ENCODE results near the gene KLK12. TPM values are rescaled to one million over a fixed set of nuclear protein-coding genes. Genes with fewer than 3 reads are reported as not detected.

KLK12 gene
- total RNA-seq, 2 donors from 2014 or later = not detected

DNA sequence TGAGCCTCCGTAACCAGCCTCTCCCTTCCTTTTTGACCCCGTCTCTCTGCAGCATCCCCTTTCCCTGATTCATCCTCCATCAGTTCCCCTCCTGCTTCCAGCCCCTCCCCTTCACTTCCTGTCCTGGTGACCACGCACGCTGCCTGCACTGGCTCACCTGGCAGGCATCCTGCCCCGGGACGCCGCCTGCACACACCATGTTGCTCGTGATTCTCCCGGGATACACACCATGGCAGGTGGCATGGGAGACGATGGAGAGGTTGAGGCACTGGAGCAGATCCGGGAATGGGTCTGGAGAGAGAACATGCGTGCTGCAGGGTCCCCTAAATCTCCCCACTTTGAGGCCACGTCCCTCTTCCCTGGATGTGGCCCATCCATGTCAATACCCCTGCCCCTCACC lies 4.2 kb downstream of the KLK12 start:
- 63 to 89% methylated on average over 10 to 13 of the region's 13 CpGs for WGBS, 2 donors
- Histone ChIP-seq H3K27me3 (no peaks in the 10 kb centered on the region), H3K36me3 (replicated peaks in 1 of 2; ENCODE audit: insufficient read depth in 1 of 2, low read depth in 2 of 2) (no peaks in the 10 kb centered on the region), H3K9me3 (no peaks in the 10 kb centered on the region), H3K4me3 (no peak overlapping the region), H3K27ac (no peak overlapping the region), H3K4me1 (peaks cover 18% of the 10 kb centered on the region)
- ATAC-seq (no peak), DNase-seq (no peak)
- intact Hi-C loops (cut with DNase I) = no loop called here
- no peak for TF ChIP-seq POLR2A (IDR thresholded peaks at IDR 0.05)
- TF ChIP-seq, protein P1, sequence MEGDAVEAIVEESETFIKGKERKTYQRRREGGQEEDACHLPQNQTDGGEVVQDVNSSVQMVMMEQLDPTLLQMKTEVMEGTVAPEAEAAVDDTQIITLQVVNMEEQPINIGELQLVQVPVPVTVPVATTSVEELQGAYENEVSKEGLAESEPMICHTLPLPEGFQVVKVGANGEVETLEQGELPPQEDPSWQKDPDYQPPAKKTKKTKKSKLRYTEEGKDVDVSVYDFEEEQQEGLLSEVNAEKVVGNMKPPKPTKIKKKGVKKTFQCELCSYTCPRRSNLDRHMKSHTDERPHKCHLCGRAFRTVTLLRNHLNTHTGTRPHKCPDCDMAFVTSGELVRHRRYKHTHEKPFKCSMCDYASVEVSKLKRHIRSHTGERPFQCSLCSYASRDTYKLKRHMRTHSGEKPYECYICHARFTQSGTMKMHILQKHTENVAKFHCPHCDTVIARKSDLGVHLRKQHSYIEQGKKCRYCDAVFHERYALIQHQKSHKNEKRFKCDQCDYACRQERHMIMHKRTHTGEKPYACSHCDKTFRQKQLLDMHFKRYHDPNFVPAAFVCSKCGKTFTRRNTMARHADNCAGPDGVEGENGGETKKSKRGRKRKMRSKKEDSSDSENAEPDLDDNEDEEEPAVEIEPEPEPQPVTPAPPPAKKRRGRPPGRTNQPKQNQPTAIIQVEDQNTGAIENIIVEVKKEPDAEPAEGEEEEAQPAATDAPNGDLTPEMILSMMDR (IDR thresholded peaks at IDR 0.05) = no peak

DNA sequence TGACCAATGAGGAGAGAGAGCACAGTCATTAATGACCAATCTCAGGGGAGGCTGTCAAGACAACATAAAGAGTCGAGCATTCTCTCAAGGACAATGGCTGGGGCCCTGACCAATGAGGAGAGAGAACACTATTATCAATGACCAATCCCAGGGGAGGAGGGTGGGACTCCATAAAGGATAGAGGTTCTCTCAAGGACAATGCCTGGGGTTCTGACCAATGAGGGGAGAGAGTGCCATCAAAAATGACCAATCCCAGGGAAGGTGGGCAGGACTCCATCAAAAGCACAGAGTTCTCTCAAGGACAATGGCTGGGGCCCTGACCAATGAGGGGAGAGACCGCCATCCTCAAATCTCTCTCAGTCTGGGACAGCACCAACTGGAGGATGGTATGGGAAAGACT lies 5.1 kb downstream of the KLK12 start:
- TF ChIP-seq, protein P1 (IDR thresholded peaks at IDR 0.05) = no peak
- TF ChIP-seq POLR2A (IDR thresholded peaks at IDR 0.05) = no peak
- H3K9me3 ChIP-seq = no peaks in the 10 kb centered on the region
- no peaks in the 10 kb centered on the region for H3K36me3 ChIP-seq (replicated peaks in 1 of 2; ENCODE audit: insufficient read depth in 1 of 2, low read depth in 2 of 2)
- H3K27me3 ChIP-seq = no peaks in the 10 kb centered on the region
- ATAC-seq = no peak
- intact Hi-C loops (cut with DNase I) = no loop called here
- H3K4me3 ChIP-seq = no peak overlapping the region
- H3K27ac ChIP-seq = no peak overlapping the region
- WGBS, 2 donors = 67 to 75% methylated on average over 2 of the region's 2 CpGs
- peaks cover 27% of the 10 kb centered on the region for H3K4me1 ChIP-seq
- no peak for DNase-seq

DNA sequence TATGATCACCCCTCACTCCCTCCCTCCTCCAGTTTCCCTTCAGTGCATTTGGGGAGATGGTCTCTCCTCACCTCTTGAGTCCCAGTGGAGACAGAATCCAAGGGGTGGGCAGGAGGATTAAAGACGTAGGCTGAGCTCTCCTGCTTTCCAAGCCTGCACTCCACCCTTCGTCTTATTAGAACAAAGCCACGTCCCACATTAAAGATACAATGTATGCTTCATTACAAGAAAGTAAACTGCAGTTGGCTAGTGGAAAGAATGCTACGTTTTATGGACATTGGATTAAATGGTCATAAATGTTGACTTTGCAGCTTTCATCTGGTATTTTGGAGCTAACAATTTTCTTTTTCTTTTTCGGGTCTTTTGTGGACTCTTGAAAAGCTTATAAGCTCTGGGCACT lies 6.9 kb downstream of the KLK12 start:
- Histone ChIP-seq H3K27me3 (no peaks in the 10 kb centered on the region), H3K9me3 (no peaks in the 10 kb centered on the region), H3K36me3 (replicated peaks in 1 of 2; ENCODE audit: insufficient read depth in 1 of 2, low read depth in 2 of 2) (no peaks in the 10 kb centered on the region), H3K4me3 (no peak overlapping the region), H3K4me1 (peaks cover 29% of the 10 kb centered on the region), H3K27ac (peak overlapping the region in 2 of 4 donors; percentile 82 to 88)
- intact Hi-C loops (cut with DNase I) = no loop called here
- TF ChIP-seq, protein P1 (IDR thresholded peaks at IDR 0.05) = no peak
- TF ChIP-seq POLR2A (IDR thresholded peaks at IDR 0.05) = no peak
- no peak for DNase-seq
- ATAC-seq = no peak
- 43 to 55% methylated on average over 5 of the region's 5 CpGs for WGBS, 2 donors

DNA sequence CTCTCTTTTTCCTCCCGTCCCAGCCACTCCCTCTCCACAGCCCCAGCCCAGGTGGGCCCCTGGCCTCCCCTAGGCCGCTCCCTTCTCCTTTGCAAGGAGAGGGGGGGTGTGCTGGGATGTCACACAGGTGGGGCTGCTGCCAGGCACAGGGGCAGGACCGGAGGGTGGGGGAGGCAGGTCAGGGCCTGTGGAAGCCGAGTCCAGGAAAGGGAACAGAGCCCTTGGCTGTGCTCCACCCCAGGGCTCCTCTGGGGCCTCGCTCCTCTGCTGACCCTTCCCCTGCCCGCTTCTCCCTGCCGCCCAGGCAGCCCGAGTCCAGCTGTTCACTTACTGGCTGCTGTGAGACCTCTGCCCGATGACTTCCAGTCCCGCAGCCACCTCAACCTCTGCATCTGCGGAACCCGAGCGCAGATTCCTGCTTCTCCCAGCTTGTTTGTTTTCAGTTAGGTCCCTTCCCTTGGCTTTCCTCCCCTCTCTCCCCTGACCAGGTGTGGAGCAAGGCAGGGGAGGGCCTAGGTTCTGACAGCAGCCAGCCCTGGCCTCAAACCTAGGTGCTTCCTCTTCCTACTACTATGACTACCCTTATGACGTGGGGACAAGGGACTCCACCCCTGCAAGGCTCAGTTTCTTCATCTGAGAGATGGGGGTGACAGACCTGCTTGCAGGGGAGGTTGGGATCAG lies 7.5 kb downstream of the KLK12 start:
- ATAC-seq (no peak), DNase-seq (peak in 3 of 4 donors; percentile 38 to 56 (median 46))
- no peaks in the 10 kb centered on the region for H3K36me3 ChIP-seq (replicated peaks in 1 of 2; ENCODE audit: insufficient read depth in 1 of 2, low read depth in 2 of 2)
- 34 to 42% methylated on average over 8 to 14 of the region's 14 CpGs for WGBS, 2 donors
- TF ChIP-seq, protein P1 (IDR thresholded peaks at IDR 0.05) = no peak
- peak in 1 of 3 donors; percentile 43 for TF ChIP-seq POLR2A (IDR thresholded peaks at IDR 0.05)
- peak overlapping the region; percentile 58 to 88 (median 74) for H3K27ac ChIP-seq
- intact Hi-C loops (cut with DNase I) = no loop called here
- H3K9me3 ChIP-seq = no peaks in the 10 kb centered on the region
- no peak overlapping the region for H3K4me3 ChIP-seq
- H3K27me3 ChIP-seq = no peaks in the 10 kb centered on the region
- H3K4me1 ChIP-seq = peaks cover 32% of the 10 kb centered on the region

DNA sequence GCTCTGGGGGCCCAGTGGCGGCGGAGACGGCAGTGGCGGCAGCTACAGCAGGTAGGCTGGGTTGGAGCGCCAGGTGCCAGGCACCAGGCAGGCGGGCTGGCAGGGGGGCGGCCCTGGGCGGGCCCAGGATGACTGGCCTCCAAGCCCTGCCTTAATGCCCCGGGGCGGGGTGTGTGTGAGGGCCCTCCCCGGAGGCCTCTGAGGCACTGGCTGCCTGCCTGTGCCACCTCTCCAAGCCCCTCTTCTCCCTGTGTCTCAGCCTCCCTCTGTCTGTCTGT lies 8.3 kb downstream of the KLK12 start, which contains the start of gene KLK11:
Gene KLK11, minus strand, starts transcription at position 63 of the 278 bp plus-strand sequence. CDS start 985 bp downstream, outside the sequence.
- Histone ChIP-seq H3K4me3 (peak within 1 kb of the TSS in 1 of 2 donors; percentile 38), H3K36me3 (replicated peaks in 1 of 2; ENCODE audit: insufficient read depth in 1 of 2, low read depth in 2 of 2) (no peaks in the 10 kb centered on the region), H3K4me1 (peaks cover 38% of the 10 kb centered on the region), H3K9me3 (no peaks in the 10 kb centered on the region), H3K27me3 (no peaks in the 10 kb centered on the region), H3K27ac (peak within 1 kb of the TSS; percentile 58 to 88 (median 74))
- TF ChIP-seq, protein P1 (IDR thresholded peaks at IDR 0.05) = no peak
- peak; percentile 27 to 62 (median 49) for TF ChIP-seq POLR2A (IDR thresholded peaks at IDR 0.05)
- intact Hi-C loops (cut with DNase I) = no loop called here
- DNase-seq (peak; percentile 57 to 84 (median 70)), ATAC-seq (peak; percentile 80)
- 29 to 60% methylated on average over 4 of the region's 11 CpGs for WGBS, 2 donors

Data from body of pancreas (tissue), 4 donors.